CD14-positive monocyte (primary cell): ENCODE results near the gene FKBP5. TPM values are rescaled to one million over a fixed set of nuclear protein-coding genes. Genes with fewer than 3 reads are reported as not detected.

Experiments used
- DNase-seq, 3 donors: peaks; one replicate each; pipeline ENCODE4 v3.0.0-alpha.2; 2011 to 2022
- H2AFZ ChIP-seq: 2 replicates; pipeline ENCODE4 v1.6.0; 2012; ENCODE audit warnings: mild to moderate bottlenecking, low read depth, low read length, inconsistent platforms; ENCODE audit not compliant: insufficient read depth, poor library complexity, severe bottlenecking
- H3K27ac ChIP-seq, 2 donors: 1 replicate in 1 of 2; 2 replicates in 1 of 2; pipeline ENCODE4 v1.5.1; 2012 to 2013; ENCODE audit warnings: low read length in 2 of 2, control low read depth in 1 of 2, inconsistent platforms in 1 of 2, low read depth in 1 of 2, mild to moderate bottlenecking in 1 of 2
- H3K27me3 ChIP-seq, 2 donors: one replicate each; pipeline versions ENCODE4 v1.6.0 to v1.6.1; 2011 to 2013; ENCODE audit warnings: low read length in 2 of 2; ENCODE audit not compliant: control insufficient read depth in 2 of 2, insufficient read depth in 2 of 2
- H3K36me3 ChIP-seq, 2 donors: replicated peaks in 1 of 2; 1 replicate in 1 of 2; 2 replicates in 1 of 2; pipeline versions ENCODE4 v1.5.1 to v1.6.1; 2012 to 2013; ENCODE audit warnings: low read length in 2 of 2, control low read depth in 1 of 2, inconsistent platforms in 1 of 2, mild to moderate bottlenecking in 1 of 2; ENCODE audit not compliant: insufficient read depth in 2 of 2, control insufficient read depth in 1 of 2
- H3K4me1 ChIP-seq, 2 donors: 1 replicate in 1 of 2; 2 replicates in 1 of 2; pipeline versions ENCODE4 v1.5.1 to v1.6.1; 2012 to 2013; ENCODE audit warnings: low read length in 2 of 2, control low read depth in 1 of 2, inconsistent platforms in 1 of 2, mild to moderate bottlenecking in 1 of 2, moderate library complexity in 1 of 2; ENCODE audit not compliant: insufficient read depth in 2 of 2, control insufficient read depth in 1 of 2
- H3K4me2 ChIP-seq: replicated peaks from 2 replicates; pipeline ENCODE3; 2012; ENCODE audit warnings: low read length, moderate library complexity, mild to moderate bottlenecking; ENCODE audit not compliant: poor library complexity, severe bottlenecking; ENCODE audit errors: extremely low read depth
- H3K4me3 ChIP-seq, 3 experiments: fragments of 200-600 bp in 1 of 3; sonication (generic) in 1 of 3; replicated peaks in 1 of 3; 1 replicate in 2 of 3; 2 replicates in 1 of 3; pipeline ENCODE4 v1.5.1; 2011 to 2013; ENCODE audit warnings: low read length in 3 of 3, mild to moderate bottlenecking in 3 of 3, control low read depth in 2 of 3, low read depth in 2 of 3, inconsistent platforms in 1 of 3, moderate library complexity in 1 of 3
- H3K79me2 ChIP-seq: 2 replicates; pipeline ENCODE4 v1.6.0; 2012; ENCODE audit warnings: mild to moderate bottlenecking, control low read depth, inconsistent platforms, low read length, moderate library complexity; ENCODE audit not compliant: insufficient read depth
- H3K9ac ChIP-seq: 2 replicates; pipeline ENCODE4 v1.6.0; 2017; ENCODE audit warnings: low read length, mild to moderate bottlenecking; ENCODE audit not compliant: insufficient read depth, poor library complexity, severe bottlenecking
- H3K9me3 ChIP-seq, 2 donors: replicated peaks in 1 of 2; 1 replicate in 1 of 2; 2 replicates in 1 of 2; pipeline versions ENCODE4 v1.5.1 to v1.6.1; 2012 to 2013; ENCODE audit warnings: low read length in 2 of 2, control low read depth in 1 of 2; ENCODE audit not compliant: control insufficient read depth in 1 of 2, insufficient read depth in 1 of 2
- H4K20me1 ChIP-seq: 2 replicates; pipeline ENCODE4 v1.6.0; 2012; ENCODE audit warnings: mild to moderate bottlenecking, low read length, control low read depth, moderate library complexity; ENCODE audit not compliant: insufficient read depth
- H3K27ac Mint-ChIP-seq, 7 donors: one replicate each; pipeline ENCODE4 v1.8.0; 2020; ENCODE audit warnings: mild to moderate bottlenecking in 7 of 7, mixed read lengths in 7 of 7, moderate library complexity in 6 of 7, inconsistent platforms in 2 of 7
- H3K27me3 Mint-ChIP-seq, 3 donors: one replicate each; pipeline ENCODE4 v1.8.0; 2021 to 2022; ENCODE audit warnings: low read depth in 3 of 3, mild to moderate bottlenecking in 3 of 3, mixed read lengths in 3 of 3, moderate library complexity in 3 of 3, inconsistent platforms in 1 of 3
- H3K36me3 Mint-ChIP-seq, 2 donors: one replicate each; pipeline ENCODE4 v1.8.0; 2020; ENCODE audit warnings: mixed read lengths in 2 of 2, inconsistent platforms in 1 of 2, mild to moderate bottlenecking in 1 of 2
- H3K4me1 Mint-ChIP-seq: one replicate; pipeline ENCODE4 v1.8.0; 2020; ENCODE audit warnings: mild to moderate bottlenecking, mixed read lengths
- H3K4me3 Mint-ChIP-seq, 2 donors: one replicate each; pipeline ENCODE4 v1.8.0; 2020; ENCODE audit warnings: mild to moderate bottlenecking in 2 of 2, mixed read lengths in 2 of 2, moderate library complexity in 1 of 2
- H3K9me3 Mint-ChIP-seq, 7 donors: one replicate each; pipeline ENCODE4 v1.8.0; 2020 to 2022; ENCODE audit warnings: mixed read lengths in 7 of 7, mild to moderate bottlenecking in 6 of 7, moderate library complexity in 6 of 7, inconsistent platforms in 2 of 7
- CTCF ChIP-seq: fragments of 200-600 bp; IDR thresholded peaks from one replicate; pipeline ENCODE4 v1.8.0; 2022; ENCODE audit warnings: antibody characterized with exemption, mild to moderate bottlenecking
- WGBS: methylation state at CpG from one replicate; pipeline ENCODE4 v1.1.5; 2013; ENCODE audit warnings: missing lambda C conversion rate; ENCODE audit not compliant: insufficient coverage; 5-methylcytosine and 5-hydroxymethylcytosine counted together
- intact Hi-C, 2 donors: fragments of 100-400 bp; cut with micrococcal nuclease; formaldehyde crosslinking; loops; one replicate each; pipeline versions ENCODE4 v1.15.0 to v1.15.1; 2023
- polyA plus RNA-seq, 3 donors: library from polyadenylated mRNA; depleted of rRNA in 1 of 3; unstranded in 2 of 3; stranded (reverse) in 1 of 3; fragments of 300-500 nt in 2 of 3; fragments of >200 nt in 1 of 3; fragmentation: Illumina TruSeq in 2 of 3; gene quantifications; 1 replicate in 2 of 3; 2 replicates in 1 of 3; pipeline ENCODE4 v1.2.3, GENCODE V29; 2012 to 2021

The FKBP5 gene
- polyA plus RNA-seq, 3 donors = 20.2 to 58.5 (median 56.9) TPM

GRCh38 chr6:35544769-35545361, 143.8 kb downstream of the FKBP5 start:
- WGBS = 98% methylated on average over 9 of the region's 13 CpGs
- no peak for TF ChIP-seq CTCF
- no peak overlapping the region for H3K4me3 Mint-ChIP-seq
- H3K4me2 ChIP-seq = no peak overlapping the region
- no peaks in the 10 kb centered on the region for H3K79me2 ChIP-seq
- no peak overlapping the region for H3K27ac Mint-ChIP-seq
- no peak overlapping the region for H2AFZ ChIP-seq
- H3K36me3 ChIP-seq = no peaks in the 10 kb centered on the region
- H3K27me3 ChIP-seq = no peaks in the 10 kb centered on the region
- DNase-seq = no peak
- no peak overlapping the region for H3K4me3 ChIP-seq
- peaks cover 3 to 8% (median 5%) of the 10 kb centered on the region in 3 donors for H3K27me3 Mint-ChIP-seq
- no peaks in the 10 kb centered on the region for H3K36me3 Mint-ChIP-seq
- H3K9me3 Mint-ChIP-seq = peaks cover 2 to 15% (median 5%) of the 10 kb centered on the region in 7 donors
- intact Hi-C loops = no loop called here
- H3K9ac ChIP-seq = no peak overlapping the region
- H3K4me1 ChIP-seq = no peaks in the 10 kb centered on the region
- peaks cover 0 to 5% of the 10 kb centered on the region in 2 donors for H3K9me3 ChIP-seq
- H3K4me1 Mint-ChIP-seq = peaks cover 4% of the 10 kb centered on the region
- no peak overlapping the region for H3K27ac ChIP-seq
- H4K20me1 ChIP-seq = no peaks in the 10 kb centered on the region

- H3K27ac Mint-ChIP-seq = peak overlapping the region in 1 of 7 donors; percentile 25
- no peaks in the 10 kb centered on the region for H3K79me2 ChIP-seq
- H3K36me3 ChIP-seq = no peaks in the 10 kb centered on the region
- no peak overlapping the region for H3K9ac ChIP-seq
- peaks cover 3 to 10% (median 5%) of the 10 kb centered on the region in 3 donors for H3K27me3 Mint-ChIP-seq
- H3K9me3 ChIP-seq = no peaks in the 10 kb centered on the region
- H3K36me3 Mint-ChIP-seq = no peaks in the 10 kb centered on the region
- no peak overlapping the region for H3K4me2 ChIP-seq
- peaks cover 4% of the 10 kb centered on the region for H3K4me1 Mint-ChIP-seq
- no peak overlapping the region for H3K27ac ChIP-seq
- TF ChIP-seq CTCF = no peak
- no peak overlapping the region for H2AFZ ChIP-seq
- intact Hi-C loops = no loop called here
- peaks cover 0 to 8% (median 4%) of the 10 kb centered on the region in 7 donors for H3K9me3 Mint-ChIP-seq
- 93% methylated on average over 7 of the region's 16 CpGs for WGBS
- no peak overlapping the region for H3K4me3 Mint-ChIP-seq
- DNase-seq = no peak
- H3K27me3 ChIP-seq = no peaks in the 10 kb centered on the region
- H3K4me3 ChIP-seq = no peak overlapping the region
- H3K4me1 ChIP-seq = no peaks in the 10 kb centered on the region
- H4K20me1 ChIP-seq = no peaks in the 10 kb centered on the region
Observed at GRCh38 chr6:35543459-35544193, 145.1 kb downstream of the FKBP5 start.
